H1 (cell line): ENCODE measurements around the gene NUP210. TPM values are rescaled to one million over a fixed set of nuclear protein-coding genes. Genes with fewer than 3 reads are reported as not detected.

Experiments used
- CTCF ChIA-PET: fragments of 300-600 bp; sonication (Branson Sonifier 250); formaldehyde crosslinking; loops from one replicate; lab custom pipeline; 2021; ENCODE audit not compliant: partially characterized antibody; lab: Charles Lee
- POLR2A ChIA-PET: fragments of 300-600 bp; sonication (Branson Sonifier 250); formaldehyde crosslinking; loops from one replicate; lab custom pipeline; 2021; ENCODE audit warnings: inconsistent platforms; ENCODE audit not compliant: partially characterized antibody; lab: Charles Lee
- DNase-seq, 2 experiments: peaks; one replicate each; pipeline versions ENCODE4 v3.0.0 to v3.0.0-alpha.2; 2010 to 2022; ENCODE audit warnings: low spot score in 2 of 2, low read depth in 1 of 2, mixed read lengths in 1 of 2
- FAIRE-seq: peaks from 2 replicates; lab custom pipeline; 2011; peaks lifted over from hg19 to GRCh38; lab: Jason Lieb, UNC
- H2AFZ ChIP-seq: 2 replicates; pipeline ENCODE4 v1.8.1; 2012; ENCODE audit warnings: low read length, inconsistent platforms
- H2AK5ac ChIP-seq: 2 replicates; pipeline ENCODE4 v1.6.1; 2013; ENCODE audit warnings: low read depth, low read length
- H2BK120ac ChIP-seq: replicated peaks from 2 replicates; pipeline ENCODE3; 2013; ENCODE audit warnings: low read depth, low read length, inconsistent platforms
- H2BK12ac ChIP-seq: 2 replicates; pipeline ENCODE4 v1.6.1; 2013; ENCODE audit warnings: low read depth, low read length
- H2BK15ac ChIP-seq: 2 replicates; pipeline ENCODE4 v1.6.1; 2013; ENCODE audit warnings: low read length
- H2BK20ac ChIP-seq: 2 replicates; pipeline ENCODE4 v1.6.1; 2013; ENCODE audit warnings: low read length
- H2BK5ac ChIP-seq: 2 replicates; pipeline ENCODE4 v1.6.1; 2013; ENCODE audit warnings: low read depth, low read length
- H3K14ac ChIP-seq: 2 replicates; pipeline ENCODE4 v1.6.1; 2013; ENCODE audit warnings: inconsistent platforms; ENCODE audit not compliant: insufficient read length
- H3K18ac ChIP-seq: 2 replicates; pipeline ENCODE4 v1.6.1; 2013; ENCODE audit warnings: low read length; ENCODE audit errors: extremely low read depth
- H3K23ac ChIP-seq: 2 replicates; pipeline ENCODE4 v1.6.1; 2013; ENCODE audit warnings: inconsistent platforms; ENCODE audit not compliant: insufficient read length
- H3K23me2 ChIP-seq: 2 replicates; pipeline ENCODE4 v1.6.1; 2013; ENCODE audit warnings: low read depth, low read length
- H3K27ac ChIP-seq: 2 replicates; pipeline ENCODE4 v1.6.1; 2011; ENCODE audit warnings: low read depth, low read length, inconsistent platforms
- H3K27me3 ChIP-seq, 4 experiments: replicated peaks in 1 of 4; 1 replicate in 1 of 4; 2 replicates in 3 of 4; pipeline versions ENCODE4 v1.6.1 to v1.8.1; 2011 to 2013; ENCODE audit warnings: low read length in 3 of 4, mild to moderate bottlenecking in 3 of 4, inconsistent platforms in 2 of 4, mixed read lengths in 2 of 4, moderate library complexity in 1 of 4; ENCODE audit not compliant: control insufficient read depth in 3 of 4, insufficient read depth in 3 of 4; ENCODE audit errors: extremely low read depth in 1 of 4
- H3K36me3 ChIP-seq, 4 experiments: 2 replicates each; pipeline versions ENCODE4 v1.6.1 to v1.8.1; 2011 to 2013; ENCODE audit warnings: mild to moderate bottlenecking in 4 of 4, low read length in 3 of 4, moderate library complexity in 2 of 4, control low read depth in 1 of 4, inconsistent platforms in 1 of 4; ENCODE audit not compliant: insufficient read depth in 4 of 4, control insufficient read depth in 2 of 4
- H3K4ac ChIP-seq: replicated peaks from 2 replicates; pipeline ENCODE3; 2013; ENCODE audit warnings: low read length, low read depth, mixed read lengths, inconsistent platforms; ENCODE audit not compliant: insufficient read length
- H3K4me1 ChIP-seq, 4 experiments: replicated peaks in 1 of 4; 1 replicate in 1 of 4; 2 replicates in 3 of 4; pipeline versions ENCODE4 v1.6.1 to v1.8.1; 2011 to 2013; ENCODE audit warnings: low read length in 3 of 4, inconsistent platforms in 2 of 4, mixed read lengths in 1 of 4; ENCODE audit not compliant: insufficient read depth in 4 of 4, control insufficient read depth in 3 of 4
- H3K4me2 ChIP-seq, 2 experiments: 2 replicates each; pipeline versions ENCODE4 v1.6.1 to v1.8.1; 2011 to 2013; ENCODE audit warnings: low read depth in 2 of 2, low read length in 2 of 2, control low read depth in 1 of 2, inconsistent platforms in 1 of 2, mild to moderate bottlenecking in 1 of 2; ENCODE audit not compliant: insufficient read depth in 1 of 2
- H3K4me3 ChIP-seq, 4 experiments: fragments of 200-600, 300-600 bp in 1 of 4; sonication (generic), shearing (Covaris generic), sonication (Bioruptor Twin) in 1 of 4; 2 replicates each; pipeline versions ENCODE4 v1.5.1 to v1.8.1; 2011 to 2016; ENCODE audit warnings: low read length in 4 of 4, low read depth in 3 of 4, control low read depth in 2 of 4, inconsistent platforms in 2 of 4, mild to moderate bottlenecking in 2 of 4, mixed read lengths in 1 of 4, moderate library complexity in 1 of 4; ENCODE audit not compliant: insufficient read depth in 2 of 4; ENCODE audit errors: extremely low read depth in 1 of 4
- H3K56ac ChIP-seq: replicated peaks from 2 replicates; pipeline ENCODE3; 2013; ENCODE audit warnings: low read depth, mild to moderate bottlenecking, mixed read lengths, low read length, inconsistent platforms; ENCODE audit not compliant: insufficient read length
- H3K79me1 ChIP-seq: 2 replicates; pipeline ENCODE4 v1.6.1; 2013; ENCODE audit warnings: low read depth, low read length, control low read depth
- H3K79me2 ChIP-seq, 2 experiments: 2 replicates each; pipeline versions ENCODE4 v1.6.1 to v1.8.1; 2012 to 2013; ENCODE audit warnings: low read length in 2 of 2, mild to moderate bottlenecking in 2 of 2, inconsistent platforms in 1 of 2; ENCODE audit not compliant: insufficient read depth in 2 of 2, control insufficient read depth in 1 of 2
- H3K9ac ChIP-seq, 4 experiments: replicated peaks in 1 of 4; 1 replicate in 1 of 4; 2 replicates in 3 of 4; pipeline versions ENCODE4 v1.6.1 to v1.8.1; 2011 to 2013; ENCODE audit warnings: low read depth in 3 of 4, low read length in 3 of 4, control low read depth in 2 of 4, mild to moderate bottlenecking in 2 of 4, moderate library complexity in 2 of 4, inconsistent platforms in 1 of 4; ENCODE audit errors: extremely low read depth in 1 of 4
- H3K9me3 ChIP-seq, 2 experiments: 2 replicates each; pipeline versions ENCODE4 v1.6.1 to v1.8.1; 2012 to 2013; ENCODE audit warnings: mild to moderate bottlenecking in 2 of 2, moderate library complexity in 2 of 2, control low read depth in 1 of 2, inconsistent platforms in 1 of 2, low read depth in 1 of 2, low read length in 1 of 2, mixed read lengths in 1 of 2; ENCODE audit not compliant: insufficient read depth in 2 of 2
- H4K20me1 ChIP-seq, 2 experiments: replicated peaks in 1 of 2; 2 replicates each; pipeline versions ENCODE3 to v1.8.1; 2011 to 2013; ENCODE audit warnings: inconsistent platforms in 2 of 2, low read length in 2 of 2, mild to moderate bottlenecking in 1 of 2; ENCODE audit not compliant: insufficient read depth in 2 of 2, control insufficient read depth in 1 of 2
- H4K5ac ChIP-seq: 2 replicates; pipeline ENCODE4 v1.6.1; 2013; ENCODE audit warnings: low read length, low read depth, mixed read lengths, inconsistent platforms; ENCODE audit not compliant: insufficient read length
- H4K8ac ChIP-seq: 2 replicates; pipeline ENCODE4 v1.8.0; 2013; ENCODE audit warnings: mild to moderate bottlenecking, moderate library complexity, low read length, inconsistent platforms; ENCODE audit not compliant: insufficient read depth; ENCODE audit errors: extremely low read depth
- H4K91ac ChIP-seq: replicated peaks from 2 replicates; pipeline ENCODE3; 2013; ENCODE audit warnings: low read length, mixed read lengths, inconsistent platforms; ENCODE audit not compliant: insufficient read length
- KDM1A ChIP-seq: fragments of 200-600, 300-600 bp; sonication (generic); IDR thresholded peaks from 2 replicates; pipeline ENCODE4 v1.7.1; 2016; ENCODE audit warnings: mild to moderate bottlenecking, low read length, borderline replicate concordance
- WGBS, 2 experiments: shearing (Covaris generic) in 1 of 2; methylation state at CpG; one replicate each; pipeline versions ENCODE4 v1.1.6 to v1.1.7; 2013 to 2015; ENCODE audit warnings: low lambda C conversion rate in 2 of 2, mixed read lengths in 2 of 2, inconsistent platforms in 1 of 2, low coverage in 1 of 2, missing lambda C conversion rate in 1 of 2; ENCODE audit not compliant: insufficient replicate concordance in 2 of 2, insufficient coverage in 1 of 2, insufficient read length in 1 of 2; ENCODE audit errors: extremely low coverage in 1 of 2, missing lambda C conversion rate in 1 of 2; 5-methylcytosine and 5-hydroxymethylcytosine counted together
- polyA plus RNA-seq, 7 experiments: library from polyadenylated mRNA; depleted of rRNA in 3 of 7; stranded (reverse) in 5 of 7; unstranded in 2 of 7; fragments of >200 nt in 5 of 7; fragments of 200-250 nt in 2 of 7; gene quantifications; 1 replicate in 5 of 7; 2 replicates in 1 of 7; 4 replicates in 1 of 7; pipeline versions ENCODE4 v1.2.1 to v1.2.3, GENCODE V29; 2011 to 2013; ENCODE audit warnings: missing spikeins in 2 of 7, mixed read lengths in 2 of 7
- total RNA-seq: library from RNA; stranded (reverse); fragmentation: NEBNext Ultra II Directional; extraction: Animal tissue kit (Norgen Biotek cat#: 25700); gene quantifications from 2 replicates; pipeline ENCODE4 v1.2.1, GENCODE V29; 2021
- TF ChIP-seq, protein P1 (sequence below): IDR thresholded peaks from 2 replicates; pipeline ENCODE4 v1.6.1; 2011; ENCODE audit warnings: low read length, improper control_type of control experiment

The NUP210 gene
- total and polyA plus RNA-seq, 2 of the 8 experiments (the other 6 are each of a cell fraction or from before 2014, with no cell fraction given), result 51.0 to 53.7 TPM

DNA sequence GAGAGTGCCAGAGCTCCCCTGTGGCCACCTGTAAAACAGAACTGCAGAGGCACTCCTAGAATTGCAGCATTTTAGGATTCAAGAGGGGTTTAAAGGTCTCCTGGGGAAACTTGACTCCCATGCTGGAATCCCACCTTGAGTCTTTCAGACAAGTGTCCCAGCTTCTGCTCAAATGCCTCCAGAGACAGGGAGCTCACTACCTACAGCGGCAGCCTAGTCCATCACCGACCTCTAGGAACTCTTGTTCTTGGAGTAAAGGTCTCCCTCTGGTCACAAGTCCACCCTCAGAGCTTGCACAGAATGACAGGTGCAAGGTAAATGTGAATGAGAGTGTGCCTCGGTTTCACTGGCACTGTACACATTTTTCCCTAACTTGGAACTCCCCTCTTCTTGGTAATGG, 72.0 kb downstream of the NUP210 start:
- Histone ChIP-seq H3K9me3 (no peaks in the 10 kb centered on the region), H2BK120ac (peak overlapping the region; percentile 11), H3K56ac (peak overlapping the region; percentile 85), H3K27ac (peak overlapping the region; percentile 79), H3K18ac (peak overlapping the region; percentile 55), H2BK15ac (no peak overlapping the region), H3K4me2 (peak overlapping the region; percentile 33 to 61), H2BK12ac (peak overlapping the region; percentile 85; the same call in 1 of the 2 replicates), H4K20me1 (no peaks in the 10 kb centered on the region), H3K4me1 (peaks cover 25 to 53% (median 36%) of the 10 kb centered on the region in 4 experiments), H2BK5ac (peak overlapping the region; percentile 95), H2BK20ac (0 out of 2 replicates have a peak overlapping the region, but pooled peaks have one; percentile 66), H3K9ac (peak overlapping the region in 2 of 4 experiments; percentile 36 to 45; a peak in 4 of 7 replicates), H3K79me1 (no peaks in the 10 kb centered on the region; the same call in 1 of the 2 replicates), H2AFZ (no peak overlapping the region), H3K79me2 (no peaks in the 10 kb centered on the region), H3K36me3 (peaks cover 4 to 14% (median 5%) of the 10 kb centered on the region in 4 experiments; a peak in 5 of 8 replicates), H3K4ac (peak overlapping the region; percentile 94), H3K27me3 (no peaks in the 10 kb centered on the region), H3K4me3 (peak overlapping the region in 3 of 4 experiments; percentile 1 to 32 (median 14); a peak in 3 of 8 replicates), H4K8ac (0 out of 2 replicates have a peak overlapping the region, but pooled peaks have one; percentile 40), H3K14ac (no peak overlapping the region), H3K23ac (no peak overlapping the region), H4K5ac (peak overlapping the region; percentile 60), H3K23me2 (no peaks in the 10 kb centered on the region), H4K91ac (peak overlapping the region; percentile 96), H2AK5ac (peak overlapping the region; percentile 43; the same call in 1 of the 2 replicates)
- TF ChIP-seq, protein P1, sequence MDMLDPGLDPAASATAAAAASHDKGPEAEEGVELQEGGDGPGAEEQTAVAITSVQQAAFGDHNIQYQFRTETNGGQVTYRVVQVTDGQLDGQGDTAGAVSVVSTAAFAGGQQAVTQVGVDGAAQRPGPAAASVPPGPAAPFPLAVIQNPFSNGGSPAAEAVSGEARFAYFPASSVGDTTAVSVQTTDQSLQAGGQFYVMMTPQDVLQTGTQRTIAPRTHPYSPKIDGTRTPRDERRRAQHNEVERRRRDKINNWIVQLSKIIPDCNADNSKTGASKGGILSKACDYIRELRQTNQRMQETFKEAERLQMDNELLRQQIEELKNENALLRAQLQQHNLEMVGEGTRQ, result no peak
- TF ChIP-seq KDM1A, result peak; percentile 53; the same call in 1 of the 2 replicates
- no peak for FAIRE-seq
- ChIA-PET CTCF (interaction anchor here (0.6 to 12.6 kb wide), 18 partner anchors 9 to 1128 kb away, joined by 3 to 99 read pairs (median 4); partner anchors contain the start of gene NUP210), POLR2A (interaction anchor here (0.8 to 4.2 kb wide), 6 partner anchors 9 to 105 kb away, joined by 3 to 20 read pairs (median 3); no protein-coding TSS in a partner anchor)
- 81% methylated on average over 3 of the region's 3 CpGs; no CpG with 5 or more reads in 1 of the 2 experiments for WGBS, 2 experiments
- no peak for DNase-seq
